Pons (tissue), 1 donor: ENCODE data around the gene TGFB1.
"Not testable (repeated sequence)": the region's sequence is repeated elsewhere in the genome, so short reads cannot be mapped to it uniquely, and the experiment has no call there.

Source experiments
- DNase-seq: peaks from one replicate; pipeline ENCODE4 v3.0.0-alpha.2; 2016; ENCODE audit warnings: low spot score

TGFB1 gene

DNA sequence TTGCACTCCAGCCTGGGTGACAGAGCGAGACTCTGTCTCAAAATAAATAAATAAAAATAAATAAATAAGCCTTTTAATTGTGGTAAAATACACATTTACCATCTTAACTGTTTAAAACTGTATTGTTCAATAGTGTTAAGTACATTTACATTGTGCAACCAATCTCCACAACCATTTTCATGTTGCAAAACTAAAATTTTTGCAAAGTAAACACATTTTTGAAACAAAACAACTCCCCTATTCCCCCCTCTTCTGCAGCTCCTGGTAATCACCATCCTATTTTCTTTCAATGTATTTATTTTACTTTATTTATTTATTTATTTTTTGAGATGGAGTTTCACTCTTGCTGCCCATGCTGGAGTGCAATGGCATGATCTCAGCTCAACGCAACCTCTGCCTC is 16.0 kb upstream of the TGFB1 start:
- DNase-seq: no peak

DNA sequence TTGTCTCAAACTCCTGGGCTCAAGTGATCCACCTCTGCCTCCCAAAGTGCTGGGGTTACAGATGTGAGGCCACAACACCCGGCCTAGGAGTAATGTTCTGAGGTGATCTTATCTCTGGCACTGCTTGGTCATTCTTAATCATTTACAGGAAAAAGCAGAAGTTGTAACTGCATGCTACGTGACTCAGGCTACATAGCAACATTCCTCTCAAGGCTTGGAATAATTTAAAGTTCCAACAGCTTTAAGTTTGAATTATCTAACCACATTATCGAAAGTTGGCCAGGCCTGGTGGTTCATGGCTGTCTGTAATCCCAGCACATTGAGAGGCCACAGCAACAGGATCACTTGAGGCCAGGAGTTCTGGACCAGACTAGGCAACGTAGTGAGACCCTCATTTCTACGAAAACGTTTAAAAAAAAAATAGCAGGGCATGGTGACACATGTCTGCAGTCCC is 14.2 kb upstream of the TGFB1 start:
- DNase-seq: no peak

DNA sequence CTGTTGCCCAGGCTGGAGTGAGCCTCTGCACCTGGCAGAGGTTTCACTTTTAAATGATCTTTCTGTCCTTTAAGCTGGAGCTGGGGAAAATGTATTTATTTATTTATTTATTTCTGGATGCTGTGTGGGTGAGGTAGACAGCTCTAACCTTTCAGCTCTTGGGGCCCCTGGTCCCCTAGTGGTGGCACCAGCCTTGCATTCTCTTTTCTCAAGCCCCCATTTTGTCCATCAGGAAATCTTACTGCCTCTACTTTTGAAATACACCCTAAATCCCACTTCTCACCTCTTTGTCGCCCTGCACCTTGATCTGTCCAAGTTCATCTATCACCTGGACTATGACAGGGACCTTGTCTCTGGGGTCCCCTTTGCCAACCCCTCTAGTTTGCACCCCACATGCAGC is 12.4 kb upstream of the TGFB1 start:
- DNase-seq: no peak

DNA sequence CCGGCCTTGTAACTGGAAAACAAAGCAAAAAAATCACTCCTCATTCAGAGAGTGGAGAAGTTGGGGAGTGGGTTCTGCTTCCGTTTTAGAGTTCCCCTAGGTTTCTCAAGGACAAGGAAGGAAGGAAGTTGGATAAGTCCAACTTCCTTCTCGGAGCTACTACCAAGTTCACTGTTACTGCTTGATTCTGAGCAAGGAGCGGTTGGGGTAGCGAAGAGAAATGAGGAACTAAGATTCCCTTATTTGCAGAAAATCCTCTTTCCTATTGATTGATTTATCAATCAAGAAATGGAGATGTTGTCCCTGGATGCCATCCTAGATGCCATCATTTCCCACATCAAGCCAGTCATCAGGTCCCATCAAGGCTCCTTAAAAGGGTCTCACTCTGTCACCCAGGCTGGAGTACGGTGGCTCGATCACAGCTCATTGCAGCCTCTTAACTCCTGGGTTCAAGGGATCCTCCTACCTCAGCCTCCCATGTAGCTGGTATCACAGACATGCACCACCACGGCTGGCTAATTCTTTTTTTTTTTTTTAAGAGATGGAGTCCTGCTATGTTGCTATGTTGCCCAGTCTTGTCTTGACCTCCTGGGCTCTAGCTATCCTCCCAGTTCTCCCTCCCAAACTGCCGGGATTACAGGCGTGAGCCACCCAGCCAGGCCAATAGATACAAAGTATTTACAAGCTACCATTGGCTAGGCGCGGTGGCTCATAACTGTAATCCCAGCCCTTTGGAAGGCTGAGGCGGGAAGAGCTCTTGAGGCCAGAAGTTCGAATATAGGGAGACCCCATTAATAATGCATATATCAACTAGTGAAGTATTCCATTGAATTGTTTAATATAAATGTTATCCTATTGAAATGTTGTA is 11.0 kb upstream of the TGFB1 start:
- no peak for DNase-seq

DNA sequence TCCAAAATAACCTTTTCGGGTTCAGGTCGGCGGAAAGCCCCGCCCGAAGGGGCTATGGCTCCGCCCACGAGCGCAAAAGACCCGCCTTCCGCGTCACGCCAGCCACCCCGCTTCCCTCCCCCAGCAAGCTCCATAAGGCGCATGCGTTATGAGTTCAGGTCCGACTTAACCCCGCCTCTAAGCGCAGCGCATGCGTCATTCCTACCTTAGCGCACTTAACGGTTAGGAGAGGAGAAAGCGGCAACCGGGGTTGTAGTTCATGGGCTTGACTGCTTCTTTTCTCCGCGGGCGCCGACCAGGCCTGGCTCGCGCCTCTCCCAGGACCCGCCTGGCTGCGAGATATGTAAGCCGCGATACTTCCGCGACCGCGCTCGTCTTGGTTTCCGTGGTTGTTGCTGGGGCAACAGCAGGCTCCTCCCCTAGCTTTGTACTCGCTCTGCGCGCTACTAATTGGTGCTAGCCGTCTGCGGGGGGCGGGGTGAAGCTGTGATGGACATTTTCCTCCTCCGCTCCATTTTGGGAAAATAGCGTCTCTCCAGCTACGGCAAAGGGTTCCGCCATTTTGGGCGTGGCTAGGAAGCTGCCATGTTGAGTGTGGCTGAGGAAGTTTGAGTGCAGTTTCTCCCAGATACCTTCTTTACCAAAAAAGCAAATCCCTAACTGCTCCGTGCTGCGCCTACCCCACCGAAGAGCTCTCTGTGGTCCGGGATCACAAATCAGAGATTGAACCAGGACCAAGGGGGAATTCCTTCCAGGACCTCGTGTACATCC is 10.2 kb upstream of the TGFB1 start, which contains the start of gene B9D2:
Gene B9D2 (minus strand): TSS at position 397 of the 771 bp plus-strand sequence. CDS start 630 bp downstream, outside the sequence.
- DNase-seq: peak; percentile 99

DNA sequence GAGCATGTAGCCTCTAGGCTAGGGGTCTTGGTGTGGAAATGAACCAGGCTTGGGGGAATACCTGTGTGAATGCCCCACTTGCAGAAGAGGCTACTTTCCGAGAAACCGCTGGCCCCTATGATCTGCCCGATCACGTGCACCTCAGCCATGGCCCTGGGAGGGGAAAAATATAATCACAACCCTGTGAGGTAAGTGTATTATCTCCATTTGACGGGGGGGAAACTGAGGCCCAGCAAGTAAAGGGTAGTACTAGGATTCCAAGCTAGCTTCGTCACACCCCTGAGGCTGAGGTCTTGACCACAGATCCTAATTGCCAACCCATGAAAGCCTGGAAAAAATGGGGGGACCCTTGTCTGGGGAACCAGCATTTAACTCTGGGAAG is 9.6 kb upstream of the TGFB1 start:
- no peak for DNase-seq

DNA sequence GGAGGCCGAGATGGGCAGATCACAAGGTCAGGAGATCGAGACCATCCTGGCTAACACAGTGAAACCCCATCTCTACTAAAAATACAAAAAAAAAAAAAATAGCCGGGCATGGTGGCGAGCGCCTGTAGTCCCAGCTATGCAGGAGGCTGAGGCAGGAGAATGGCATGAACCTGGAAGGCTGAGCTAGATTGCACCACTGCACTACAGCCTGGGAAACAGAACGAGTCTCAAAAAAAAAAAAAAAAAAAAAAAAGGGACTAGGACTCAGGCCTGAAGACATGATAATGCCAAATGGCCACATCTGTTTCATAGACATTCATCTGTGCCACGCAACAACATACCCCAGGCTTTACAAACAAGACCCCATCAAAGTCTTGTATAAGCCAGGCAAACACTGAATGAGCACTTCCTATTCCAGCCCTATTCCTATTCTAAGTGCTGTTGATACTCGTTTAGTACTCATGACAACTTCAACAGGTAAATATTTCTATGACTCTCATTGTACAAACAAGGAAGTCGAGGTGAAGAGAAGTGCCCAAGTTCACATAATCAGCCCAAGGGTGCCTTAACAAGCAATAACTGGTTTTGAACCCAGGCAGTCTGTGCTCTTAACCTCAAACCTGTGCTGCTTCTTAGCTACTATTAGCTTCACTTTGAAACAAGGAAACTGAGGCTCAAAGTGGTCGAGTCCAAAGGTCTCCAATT is 8.6 kb upstream of the TGFB1 start:
- no peak for DNase-seq

DNA sequence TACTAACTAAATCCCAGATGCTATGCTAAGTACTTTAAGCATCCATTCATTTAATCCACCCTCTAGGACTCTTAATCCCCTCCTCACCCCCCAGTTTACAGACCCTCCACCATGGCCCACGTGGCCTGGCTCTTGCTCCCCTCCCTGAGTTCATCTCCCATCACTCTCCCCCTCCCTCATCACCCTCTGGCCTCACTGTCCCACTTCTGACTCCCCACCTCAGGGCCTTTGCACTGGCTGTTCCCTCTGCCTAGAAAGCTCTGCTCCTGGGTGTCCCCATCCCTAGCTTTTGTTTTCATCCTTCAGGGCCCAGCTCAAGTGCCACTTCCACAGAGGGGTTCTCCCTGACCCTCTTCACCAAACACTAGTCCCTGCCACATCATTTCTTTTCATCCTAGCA is 6.0 kb upstream of the TGFB1 start:
- no peak for DNase-seq

DNA sequence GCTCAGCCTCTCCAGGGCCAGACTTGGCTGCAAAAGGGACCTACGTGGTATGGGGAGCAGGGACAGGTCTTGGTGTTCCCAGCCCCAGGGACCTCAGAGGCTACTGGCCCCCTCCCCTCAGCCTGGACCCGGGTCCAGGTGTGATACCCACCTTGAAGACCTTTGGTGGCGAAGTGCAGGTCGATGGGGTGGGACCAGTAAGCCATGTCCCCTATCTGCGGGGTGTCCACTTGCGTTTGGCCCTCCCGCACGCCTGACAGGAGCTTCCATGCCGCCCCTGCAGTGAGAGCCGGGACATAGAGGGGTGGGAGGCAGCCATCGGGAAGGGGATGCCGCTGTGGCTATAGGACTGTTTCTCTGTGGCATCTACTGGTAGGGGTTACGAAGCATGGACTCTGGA is 4.0 kb upstream of the TGFB1 start:
- DNase-seq: no peak

DNA sequence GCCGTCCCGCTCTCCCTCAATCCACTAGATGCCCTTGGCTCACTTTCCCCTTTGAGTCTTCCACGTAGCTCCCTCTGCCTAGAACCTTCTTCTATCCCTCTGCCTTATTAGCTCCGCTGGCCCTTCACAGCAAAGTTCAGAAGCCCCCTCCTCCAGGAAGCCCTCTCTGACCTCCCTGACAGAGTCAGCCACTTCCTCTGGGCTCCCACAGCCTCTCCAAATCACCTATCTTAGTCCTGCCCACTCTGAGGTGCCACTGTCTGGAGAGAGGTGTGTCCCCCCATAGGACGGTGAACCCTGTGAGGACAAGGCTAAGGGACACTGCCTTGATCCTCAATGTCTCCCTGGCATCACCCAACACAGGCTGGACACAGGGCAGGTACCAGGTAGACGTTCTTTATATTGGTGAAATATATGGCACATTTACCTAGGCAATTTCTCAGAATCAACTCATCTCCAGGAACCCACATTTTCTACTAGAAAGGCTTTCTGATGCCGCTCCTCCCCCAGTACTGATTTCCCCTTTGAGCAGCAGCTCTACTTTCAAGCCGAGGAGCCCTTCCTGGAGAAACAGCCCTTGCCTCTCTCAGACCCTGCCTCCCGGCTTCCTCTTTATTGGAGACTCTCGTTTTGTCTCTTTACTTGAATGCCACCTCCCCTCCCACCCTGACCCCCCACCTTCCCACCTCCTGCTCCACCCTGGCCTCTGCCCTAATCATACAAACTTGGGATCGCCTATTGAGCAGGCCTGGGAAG is 3.4 kb upstream of the TGFB1 start:
- DNase-seq: no peak

DNA sequence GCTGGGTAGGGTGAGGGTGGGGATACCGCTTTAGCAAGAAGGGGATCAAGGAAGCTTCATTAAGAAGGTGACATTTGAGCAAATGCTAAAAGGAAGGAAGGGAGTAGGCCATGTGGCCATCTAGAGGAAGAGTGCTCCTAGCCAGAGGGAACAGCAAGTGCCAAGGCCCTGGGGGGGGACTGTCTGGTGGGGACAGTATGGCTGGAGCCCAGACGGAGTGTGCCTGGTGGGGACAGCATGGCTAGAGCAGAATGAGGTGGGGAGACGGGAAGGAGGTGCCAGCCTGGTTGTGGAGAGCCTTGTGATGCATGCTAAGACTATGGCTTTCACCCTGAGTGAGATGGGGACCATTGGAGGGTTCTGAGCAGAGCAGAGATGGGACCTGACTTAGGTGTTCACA is 2.1 kb upstream of the TGFB1 start:
- DNase-seq: no peak

DNA sequence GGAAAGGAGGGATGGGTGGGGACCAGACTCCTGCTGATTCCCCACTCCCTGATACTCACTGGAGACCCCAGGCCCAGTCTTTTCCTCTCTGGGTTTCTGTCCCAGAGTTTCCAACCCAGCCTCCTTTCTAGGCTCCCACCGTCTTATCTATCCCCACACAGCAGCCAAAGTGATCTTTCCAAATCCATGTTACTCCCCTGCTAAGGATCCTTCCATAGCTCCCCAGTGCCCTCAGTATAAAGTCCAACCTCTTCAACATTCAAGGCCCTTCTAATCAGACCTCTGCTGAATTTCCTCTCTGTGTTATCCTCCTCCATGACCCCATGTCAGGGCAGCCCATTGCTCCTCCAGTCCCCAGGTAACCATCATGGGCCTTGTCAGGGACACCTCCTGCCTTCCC is 1.3 kb upstream of the TGFB1 start:
- no peak for DNase-seq

DNA sequence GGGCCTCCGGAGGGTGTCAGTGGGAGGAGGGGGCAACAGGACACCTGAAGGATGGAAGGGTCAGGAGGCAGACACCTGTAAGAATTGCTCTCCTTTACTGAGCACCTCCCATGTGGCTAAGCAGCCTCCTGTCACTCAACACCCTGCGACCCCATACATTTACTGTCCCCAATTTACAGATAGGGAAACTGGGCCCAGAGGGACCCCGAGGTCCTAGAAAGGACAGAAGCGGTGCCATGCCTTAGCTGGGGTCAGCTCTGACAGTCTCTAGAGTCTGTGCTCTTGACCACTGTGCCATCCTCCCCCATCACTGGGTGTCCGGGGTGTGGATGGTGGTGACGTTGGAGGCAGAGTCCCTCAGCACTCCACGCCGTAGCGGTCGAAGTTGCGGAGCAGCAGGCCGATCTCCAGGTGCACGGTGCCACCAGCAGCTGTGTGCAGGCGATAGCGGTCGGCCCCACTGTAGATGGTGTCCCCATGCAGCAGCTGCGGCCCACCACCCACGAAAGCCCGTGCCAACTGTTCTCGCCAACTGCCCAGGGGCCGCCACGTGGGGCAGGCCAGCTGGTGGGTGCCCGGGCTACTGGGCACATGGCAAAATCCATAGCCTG is 726 bp upstream of the TGFB1 start:
- DNase-seq: no peak

DNA sequence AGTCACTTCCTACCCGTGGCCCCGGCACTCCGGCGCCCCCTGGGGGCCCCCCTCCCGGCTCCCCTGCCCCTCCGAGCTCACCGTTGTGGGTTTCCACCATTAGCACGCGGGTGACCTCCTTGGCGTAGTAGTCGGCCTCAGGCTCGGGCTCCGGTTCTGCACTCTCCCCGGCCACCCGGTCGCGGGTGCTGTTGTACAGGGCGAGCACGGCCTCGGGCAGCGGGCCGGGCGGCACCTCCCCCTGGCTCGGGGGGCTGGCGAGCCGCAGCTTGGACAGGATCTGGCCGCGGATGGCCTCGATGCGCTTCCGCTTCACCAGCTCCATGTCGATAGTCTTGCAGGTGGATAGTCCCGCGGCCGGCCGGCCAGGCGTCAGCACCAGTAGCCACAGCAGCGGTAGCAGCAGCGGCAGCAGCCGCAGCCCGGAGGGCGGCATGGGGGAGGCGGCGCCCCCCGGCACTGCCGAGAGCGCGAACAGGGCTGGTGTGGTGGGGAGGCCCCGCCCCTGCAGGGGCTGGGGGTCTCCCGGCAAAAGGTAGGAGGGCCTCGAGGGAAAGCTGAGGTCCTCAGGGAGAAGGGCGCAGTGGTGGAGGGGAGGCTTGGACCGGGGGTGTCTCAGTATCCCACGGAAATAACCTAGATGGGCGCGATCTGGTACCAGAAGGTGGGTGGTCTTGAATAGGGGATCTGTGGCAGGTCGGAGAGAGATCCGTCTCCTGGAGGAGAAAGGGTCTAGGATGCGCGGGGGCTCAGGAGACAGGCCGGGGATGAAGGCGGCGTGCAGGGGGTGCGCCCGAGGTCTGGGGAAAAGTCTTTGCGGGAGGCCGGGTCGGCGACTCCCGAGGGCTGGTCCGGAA is 885 bp downstream of the TGFB1 start:
- DNase-seq: peak; percentile 25

DNA sequence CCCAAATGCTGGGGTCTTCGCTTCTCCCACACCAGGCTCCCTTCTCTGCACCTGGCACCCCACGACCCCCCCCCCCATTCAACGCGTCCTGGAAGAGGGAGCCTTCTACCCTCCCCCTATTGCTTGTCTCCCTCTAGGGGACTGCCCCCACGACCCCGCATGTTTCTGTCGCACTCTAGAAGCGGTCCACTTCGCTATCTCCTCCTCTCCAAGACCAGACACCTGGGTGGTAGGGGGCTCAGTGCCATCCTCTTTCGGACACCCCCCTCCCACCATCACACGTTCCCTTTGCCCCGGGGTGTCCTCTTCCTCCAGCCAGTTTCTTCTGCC is 1.5 kb downstream of the TGFB1 start:
- DNase-seq: no peak

DNA sequence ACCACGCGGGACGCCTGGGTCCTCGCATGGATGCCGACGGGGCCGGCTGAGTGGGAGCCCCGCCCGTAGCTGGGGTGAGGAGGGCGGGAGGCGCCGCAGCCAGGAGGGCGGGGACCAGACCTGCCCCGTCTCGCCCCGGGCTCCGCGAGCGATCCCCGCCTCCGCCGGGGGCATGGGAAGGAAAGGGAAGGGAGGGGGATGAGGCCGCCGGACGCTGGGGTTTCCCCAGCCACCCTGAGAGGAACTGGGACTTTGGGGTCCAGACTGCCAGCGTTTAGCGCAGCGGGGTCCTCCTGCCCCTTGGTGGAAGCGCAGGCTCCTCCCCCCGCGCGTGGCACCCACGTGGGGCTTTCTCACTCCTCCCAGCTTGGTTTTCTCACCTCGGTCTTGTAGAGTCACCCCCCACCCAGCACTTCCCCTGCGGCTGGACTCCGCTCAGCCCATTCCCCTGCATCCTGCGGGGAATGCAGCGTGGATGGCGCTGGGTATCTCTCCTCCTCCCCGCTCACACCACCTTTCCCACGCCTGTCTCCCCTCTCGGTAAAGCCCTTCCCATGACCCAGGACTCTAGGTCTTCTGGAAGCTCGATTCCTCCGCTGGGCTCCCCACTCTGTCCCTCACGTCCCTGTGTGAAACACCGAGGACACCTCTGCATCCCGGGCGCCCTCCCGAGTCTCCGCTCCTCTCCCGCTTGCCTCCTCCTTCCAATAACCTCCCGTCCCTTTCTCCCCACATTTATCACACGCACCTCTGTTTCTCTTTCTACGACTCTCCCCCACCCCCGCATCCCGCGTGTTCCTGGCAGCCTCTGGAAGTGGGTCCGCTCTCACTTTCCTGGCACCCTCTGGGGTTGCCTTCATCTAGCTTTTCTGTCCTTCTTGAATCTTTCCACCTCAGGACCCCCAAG is 2.1 kb downstream of the TGFB1 start:
- peak; percentile 55 for DNase-seq

DNA sequence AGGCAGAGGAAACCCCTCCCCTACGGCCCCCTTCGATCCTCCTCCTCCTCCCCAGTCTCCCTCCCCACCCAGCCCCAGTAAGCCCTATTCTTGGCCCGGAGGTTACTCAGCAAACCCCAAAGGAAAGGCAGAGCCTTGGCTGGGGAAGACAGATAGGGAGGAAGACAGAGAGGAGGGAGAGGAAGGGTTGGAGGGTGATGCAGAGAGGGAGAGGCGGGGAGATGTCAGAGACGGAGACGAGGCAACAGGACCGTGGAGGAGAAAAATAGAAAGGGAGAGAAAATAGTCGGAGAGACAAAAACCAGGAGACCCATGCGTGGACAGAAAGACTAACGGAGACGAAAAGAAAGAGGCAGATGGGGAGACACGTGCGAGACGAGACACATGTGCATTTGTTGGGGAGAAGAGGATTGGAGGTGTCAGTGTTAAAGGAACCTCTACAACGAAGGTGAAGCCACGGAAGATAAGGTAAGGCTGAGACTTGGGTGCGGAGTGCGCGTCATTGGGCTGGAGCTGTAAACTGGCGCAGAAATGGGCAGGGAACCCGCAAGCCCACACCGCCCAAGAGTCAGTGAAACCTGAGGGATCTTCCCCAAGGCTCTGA is 2.9 kb downstream of the TGFB1 start:
- no peak for DNase-seq

DNA sequence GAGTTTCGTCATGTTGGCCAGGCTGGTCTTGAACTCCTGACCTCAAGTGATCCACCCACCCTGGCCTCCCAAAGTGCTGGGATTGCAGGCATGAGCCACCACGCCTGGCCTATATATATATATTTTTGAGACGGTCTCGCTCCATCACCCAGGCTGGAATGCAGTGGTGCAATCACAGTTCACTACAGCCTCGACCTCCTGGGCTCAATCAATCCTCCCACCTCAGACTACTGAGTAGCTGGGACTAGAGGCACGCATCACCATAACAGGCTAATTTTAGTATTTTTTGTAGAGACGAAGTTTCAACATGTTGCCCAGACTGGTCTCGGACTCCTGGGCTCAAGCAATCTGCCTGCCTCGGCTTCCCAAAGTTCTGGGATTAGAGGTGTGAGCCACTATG is 6.8 kb downstream of the TGFB1 start:
- DNase-seq: not testable (repeated sequence)

DNA sequence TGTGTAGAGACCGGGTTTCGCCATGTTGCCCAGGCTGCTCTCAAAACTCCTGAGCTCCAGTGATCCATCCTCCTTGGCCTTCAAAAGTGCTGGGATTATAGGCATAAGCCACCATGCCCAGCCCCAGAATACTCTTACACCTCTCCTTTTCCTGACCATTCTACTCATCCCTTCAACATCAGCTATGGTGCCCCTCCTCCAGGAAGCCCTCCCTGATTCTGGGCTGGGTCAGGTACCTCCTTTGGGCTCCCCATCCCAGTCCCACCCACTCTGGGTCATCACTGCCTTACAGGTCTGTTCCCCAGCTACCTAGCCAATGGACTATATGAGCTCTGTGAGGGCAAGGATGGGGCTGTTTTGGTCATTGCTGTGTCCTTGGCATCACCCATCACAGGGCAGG is 9.6 kb downstream of the TGFB1 start:
- no peak for DNase-seq
